Measurements from ENCODE around the gene OR51E2.

The OR51E2 gene

DNA sequence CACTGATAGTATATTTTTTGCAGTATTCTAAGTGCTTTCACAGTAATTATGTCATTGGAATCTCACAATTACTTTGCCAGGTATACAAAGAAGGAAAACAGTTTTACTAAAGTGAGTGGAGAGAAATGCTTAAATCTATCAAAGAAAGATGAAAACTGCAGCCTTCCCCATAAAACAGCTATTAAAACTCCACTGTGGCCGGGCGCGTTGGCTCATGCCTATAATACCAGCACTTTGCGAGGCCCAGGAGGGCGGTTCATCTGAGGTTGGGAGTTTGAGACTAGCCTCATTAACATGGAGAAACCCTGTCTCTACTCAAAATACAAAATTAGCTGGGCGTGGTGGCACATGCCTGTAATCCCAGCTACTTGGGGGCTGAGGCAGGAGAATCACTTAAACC is 34.8 kb downstream of the OR51E2 start:
- no peak for DNase-seq (ENCODE audit: low spot score)

DNA sequence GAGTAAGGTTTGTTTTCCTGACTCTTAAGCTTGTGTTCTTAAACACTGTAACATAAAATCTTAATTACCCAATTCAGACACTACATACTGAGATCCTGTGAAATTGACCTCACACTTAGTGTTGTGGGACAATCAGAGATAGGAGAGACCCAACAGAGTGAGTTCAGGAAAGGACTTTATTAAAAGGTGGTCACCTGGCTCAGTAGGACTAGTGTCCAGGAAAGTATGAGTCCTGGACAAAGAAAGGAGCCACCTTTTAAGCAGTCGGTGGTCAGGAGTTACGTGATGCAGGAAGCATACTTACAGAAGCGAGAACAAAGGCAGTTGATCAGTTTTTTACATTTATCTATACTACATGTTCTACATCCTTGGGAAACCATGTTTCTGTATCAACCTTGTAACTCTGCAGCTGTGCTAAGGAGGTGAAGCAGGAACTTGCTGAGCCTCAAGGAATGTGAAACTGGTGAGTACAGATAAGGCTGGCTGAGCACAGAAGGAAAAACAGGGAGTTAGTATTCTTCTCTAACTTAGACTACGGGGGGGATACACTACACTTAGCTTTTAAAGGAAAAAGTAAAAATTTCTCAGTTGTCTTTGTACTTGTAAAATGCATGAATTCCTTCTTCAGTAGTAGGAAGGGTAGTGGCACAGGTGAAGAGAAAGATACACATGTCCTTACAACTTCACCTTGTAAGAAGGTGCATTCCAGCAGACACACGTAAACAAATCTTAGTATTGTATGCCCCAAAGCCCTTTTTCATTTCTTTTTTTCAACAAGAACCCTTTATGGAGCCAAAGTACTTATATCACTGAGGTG is 38.8 kb downstream of the OR51E2 start:
- no peak for DNase-seq (ENCODE audit: low spot score)

DNA sequence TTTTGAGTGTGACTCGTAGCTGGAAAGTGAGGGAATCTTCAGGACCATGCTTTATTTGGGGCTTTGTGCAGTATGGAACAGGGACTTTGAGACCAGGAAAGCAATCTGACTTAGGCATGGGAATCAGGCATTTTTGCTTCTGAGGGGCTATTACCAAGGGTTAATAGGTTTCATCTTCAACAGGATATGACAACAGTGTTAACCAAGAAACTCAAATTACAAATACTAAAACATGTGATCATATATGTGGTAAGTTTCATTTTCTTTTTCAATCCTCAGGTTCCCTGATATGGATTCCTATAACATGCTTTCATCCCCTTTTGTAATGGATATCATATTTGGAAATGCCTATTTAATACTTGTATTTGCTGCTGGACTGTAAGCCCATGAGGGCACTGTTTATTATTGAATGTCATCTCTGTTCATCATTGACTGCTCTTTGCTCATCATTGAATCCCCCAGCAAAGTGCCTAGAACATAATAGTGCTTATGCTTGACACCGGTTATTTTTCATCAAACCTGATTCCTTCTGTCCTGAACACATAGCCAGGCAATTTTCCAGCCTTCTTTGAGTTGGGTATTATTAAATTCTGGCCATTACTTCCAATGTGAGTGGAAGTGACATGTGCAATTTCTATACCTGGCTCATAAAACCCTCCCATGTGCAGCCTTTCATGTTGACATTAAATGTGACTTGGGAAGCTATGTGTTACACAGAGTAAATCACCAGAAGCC is 42.9 kb downstream of the OR51E2 start:
- DNase-seq (ENCODE audit: low spot score): no peak

DNA sequence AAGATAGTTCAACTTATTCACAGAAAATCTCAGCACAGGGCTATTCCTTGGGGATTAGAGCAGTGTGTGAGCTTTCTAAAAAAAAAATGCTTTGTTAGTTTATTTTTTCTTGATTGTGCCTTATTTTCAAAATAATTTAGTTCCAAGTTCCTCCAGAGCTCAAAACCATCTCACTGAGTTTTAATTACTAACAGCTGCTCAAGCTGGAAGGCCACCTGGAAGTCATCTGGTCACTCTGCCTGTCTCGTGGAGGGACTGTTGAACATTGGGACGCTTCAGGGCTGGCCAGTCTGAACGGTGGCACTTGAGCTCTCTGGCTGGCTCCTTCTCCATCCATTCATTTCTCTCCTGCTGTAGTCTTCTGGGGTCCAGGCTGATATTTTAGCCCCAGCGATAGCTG is 49.9 kb downstream of the OR51E2 start:
- no peak for DNase-seq (ENCODE audit: low spot score)

DNA sequence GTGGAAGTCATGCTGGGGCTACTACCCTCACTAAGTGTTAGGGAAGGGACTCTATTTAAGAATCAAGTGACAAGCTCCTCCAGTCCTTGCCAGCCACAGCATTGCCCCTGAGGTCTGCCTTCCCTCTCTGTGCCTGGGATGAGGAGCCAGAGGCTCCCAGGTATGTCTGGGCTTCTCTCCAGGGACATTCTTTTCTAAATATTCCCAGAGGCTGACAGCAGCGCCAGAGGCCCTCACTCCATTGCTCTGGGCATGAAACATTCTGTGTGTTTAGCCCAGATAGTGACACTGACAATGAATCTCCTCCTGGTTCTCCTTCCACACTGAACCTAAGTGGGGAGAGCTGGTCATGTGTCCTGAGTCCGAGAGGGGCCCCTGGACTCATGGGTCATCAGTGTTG is 51.7 kb downstream of the OR51E2 start:
- no peak for DNase-seq (ENCODE audit: low spot score)

DNA sequence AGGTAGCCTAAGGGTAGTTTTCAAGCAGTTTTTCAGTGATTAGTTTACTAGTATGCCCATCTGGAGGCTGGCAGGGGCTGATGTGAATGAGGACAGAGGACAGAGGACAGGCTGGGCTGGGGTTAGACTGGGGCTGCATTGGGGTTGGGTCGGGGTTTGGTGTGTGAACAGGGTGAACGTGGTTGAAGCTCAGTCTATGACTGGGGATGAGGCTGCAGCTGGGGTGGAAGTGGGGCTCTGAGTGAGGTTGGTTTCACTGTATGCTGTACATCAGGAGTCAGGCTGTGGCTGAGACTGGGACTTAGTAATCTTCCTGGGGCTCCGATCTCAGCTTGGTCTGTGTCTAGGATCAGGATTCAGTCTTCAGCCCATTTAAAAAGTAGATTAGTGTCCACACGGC is 53.4 kb downstream of the OR51E2 start:
- no peak for DNase-seq (ENCODE audit: low spot score)

DNA sequence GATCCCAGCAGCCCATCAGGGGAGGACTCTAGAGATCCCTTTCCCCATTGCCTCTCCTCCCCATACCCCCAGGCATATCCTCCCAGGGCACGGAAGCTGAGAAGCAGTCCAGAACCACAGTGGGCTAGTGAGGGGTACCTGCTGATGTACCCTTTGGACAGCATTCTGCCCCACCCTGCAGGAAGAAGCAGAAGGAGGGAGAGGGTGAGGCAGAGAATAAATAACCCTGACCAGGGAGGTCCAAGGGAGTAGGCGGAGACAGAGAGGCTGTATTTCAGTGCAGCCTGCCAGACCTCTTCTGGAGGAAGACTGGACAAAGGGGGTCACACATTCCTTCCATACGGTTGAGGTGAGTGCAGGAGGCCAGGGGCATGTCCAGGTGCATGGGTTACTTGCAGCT is 54.0 kb downstream of the OR51E2 start, which contains the start of gene OR51E1:
TSS of gene OR51E1 (plus strand) at position 301 of the 400 bp plus-strand sequence. CDS start 8,545 bp downstream, outside the sequence.
- DNase-seq (ENCODE audit: low spot score): no peak

DNA sequence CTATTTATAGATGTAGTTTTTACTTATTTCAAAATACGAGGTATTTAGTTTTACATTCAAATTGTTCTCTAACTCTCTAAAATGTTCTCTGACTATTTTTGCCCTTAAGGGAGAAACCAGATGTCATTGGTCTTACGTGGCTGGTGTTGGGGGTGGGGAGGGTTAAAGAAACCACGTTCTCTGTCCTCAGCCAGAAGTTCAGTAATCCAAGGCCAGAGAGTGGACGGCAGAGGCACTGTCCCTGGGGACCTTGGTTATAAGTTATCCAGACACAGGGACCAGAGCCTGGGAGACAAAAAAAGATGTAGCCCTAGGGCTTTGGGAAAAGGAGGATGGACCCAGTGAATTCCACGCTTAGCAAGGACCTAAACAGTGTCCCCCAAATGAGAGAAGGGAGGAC is 54.6 kb downstream of the OR51E2 start:
- DNase-seq (ENCODE audit: low spot score): no peak

DNA sequence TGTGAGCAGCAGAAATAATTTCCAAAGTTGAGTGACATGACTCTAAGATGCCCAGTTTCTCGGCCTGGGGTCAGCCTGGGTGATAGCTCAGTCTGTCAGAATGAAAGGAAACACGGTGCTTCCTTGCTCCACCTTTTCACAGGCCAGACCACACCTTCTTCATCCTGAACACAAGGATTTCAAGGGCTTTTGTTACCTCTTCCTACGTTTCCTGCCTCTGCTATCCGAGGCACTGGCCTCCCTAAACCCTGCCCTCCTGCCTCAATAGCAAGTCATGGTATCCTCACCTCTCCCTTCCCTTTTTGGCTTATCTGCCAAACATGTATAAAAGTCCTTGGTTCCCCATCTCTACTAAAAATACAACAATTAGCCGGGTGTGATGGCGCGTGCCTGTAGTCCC is 55.6 kb downstream of the OR51E2 start:
- no peak for DNase-seq (ENCODE audit: low spot score)

DNA sequence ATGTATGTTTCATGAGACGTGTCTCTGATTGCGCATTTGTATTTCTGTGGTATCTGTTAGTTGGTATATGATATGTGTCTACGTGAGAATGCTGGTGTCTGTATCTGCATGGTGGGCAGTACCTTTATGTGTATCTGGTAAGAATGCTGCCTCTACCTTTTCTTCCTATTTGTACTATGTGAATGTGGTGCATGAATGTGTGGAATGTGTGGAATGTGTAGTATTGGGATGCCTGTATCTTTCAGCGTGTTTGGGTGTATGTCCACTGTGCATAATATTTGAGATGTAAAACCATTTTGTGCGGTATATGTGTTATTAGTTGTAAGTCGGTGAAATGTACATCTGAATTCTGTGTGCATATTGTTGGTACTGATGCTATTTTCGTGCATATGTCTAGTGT is 56.2 kb downstream of the OR51E2 start:
- no peak for DNase-seq (ENCODE audit: low spot score)

DNA sequence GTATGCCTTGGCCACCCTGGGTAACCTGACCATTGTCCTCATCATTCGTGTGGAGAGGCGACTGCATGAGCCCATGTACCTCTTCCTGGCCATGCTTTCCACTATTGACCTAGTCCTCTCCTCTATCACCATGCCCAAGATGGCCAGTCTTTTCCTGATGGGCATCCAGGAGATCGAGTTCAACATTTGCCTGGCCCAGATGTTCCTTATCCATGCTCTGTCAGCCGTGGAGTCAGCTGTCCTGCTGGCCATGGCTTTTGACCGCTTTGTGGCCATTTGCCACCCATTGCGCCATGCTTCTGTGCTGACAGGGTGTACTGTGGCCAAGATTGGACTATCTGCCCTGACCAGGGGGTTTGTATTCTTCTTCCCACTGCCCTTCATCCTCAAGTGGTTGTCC is 57.7 kb downstream of the OR51E2 start:
- DNase-seq (ENCODE audit: low spot score): no peak

DNA sequence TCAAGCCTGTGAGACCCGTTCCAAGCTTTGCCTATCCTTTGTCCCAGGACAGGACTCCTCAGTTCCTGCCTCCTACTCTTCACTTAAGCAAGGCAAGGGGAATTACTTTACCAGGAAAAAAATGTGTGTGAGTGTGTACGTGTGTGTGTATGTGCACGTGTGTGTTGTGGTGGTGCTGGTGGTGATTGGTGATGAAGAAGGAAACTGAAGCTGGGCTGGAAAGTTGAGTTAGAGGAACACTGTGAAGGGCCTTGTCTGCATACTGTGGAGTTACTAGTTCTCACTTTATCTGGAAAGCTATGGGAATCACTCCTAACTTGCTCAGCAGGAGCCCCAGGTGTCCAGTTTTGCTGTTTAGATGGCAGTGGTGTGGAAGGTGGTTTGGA is 60.0 kb downstream of the OR51E2 start:
- no peak for DNase-seq (ENCODE audit: low spot score)

DNA sequence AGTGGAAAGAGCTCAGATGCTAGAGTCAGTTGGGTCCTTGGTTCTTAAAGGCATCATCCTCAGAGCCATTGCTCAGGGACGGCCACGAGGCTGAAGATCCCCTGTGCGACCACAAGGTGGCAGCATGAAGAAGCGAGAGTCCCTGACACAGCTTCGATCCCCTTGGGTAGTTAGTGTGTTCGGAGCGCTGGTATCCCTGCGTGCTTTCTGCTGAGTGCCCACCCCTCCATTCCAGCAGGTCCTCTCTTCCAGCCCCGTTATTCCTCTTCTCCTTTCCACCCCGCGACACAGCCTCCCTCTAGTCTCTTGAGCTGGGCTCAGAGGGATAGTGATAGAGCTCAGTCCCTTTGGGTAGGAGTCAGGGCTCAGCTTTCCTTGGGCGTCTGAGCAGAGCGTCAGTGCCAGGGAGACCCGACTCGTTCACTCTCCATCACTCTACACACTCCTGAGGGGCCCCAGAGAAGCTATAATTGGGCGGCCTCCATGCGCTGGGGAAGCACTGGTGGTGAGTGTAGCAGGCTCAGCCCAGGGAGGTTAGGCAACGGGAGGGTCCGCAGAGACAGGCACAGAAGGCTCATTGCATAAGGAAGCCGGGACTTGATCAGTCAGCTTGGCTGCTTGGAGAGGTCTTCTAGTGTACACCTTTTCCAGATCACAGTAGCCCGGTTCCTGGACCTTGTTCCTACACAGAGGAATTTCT is 60.5 kb downstream of the OR51E2 start, which contains the start of gene OR51D1:
TSS of gene OR51D1 (plus strand) at position 516 of the 700 bp plus-strand sequence. CDS start 2,314 bp downstream, outside the sequence.
- peak; percentile 53 for DNase-seq (ENCODE audit: low spot score)

DNA sequence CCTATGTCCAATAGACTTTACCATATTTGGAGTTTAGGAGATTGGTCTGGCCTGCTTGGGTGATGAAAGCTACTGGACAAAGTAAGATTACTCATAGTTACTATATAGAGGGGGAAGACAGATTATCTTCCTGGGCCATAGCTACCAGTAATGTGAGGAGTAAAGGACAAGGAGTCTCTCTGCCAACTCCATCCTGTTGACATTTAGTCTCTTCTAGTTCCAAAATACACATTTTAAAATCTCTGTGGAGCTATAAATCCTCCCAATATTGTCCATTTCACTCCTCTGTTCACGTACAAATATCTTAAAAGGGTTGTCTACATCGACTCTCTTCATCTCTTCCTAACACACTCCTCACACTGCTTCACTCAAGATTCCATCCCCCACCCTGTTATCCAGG is 61.5 kb downstream of the OR51E2 start:
- no peak for DNase-seq (ENCODE audit: low spot score)
